Activated CD4-positive, alpha-beta T cell treated with anti-CD3 and anti-CD28 coated beads for 24 hours (primary cell): ENCODE data around the gene CUZD1.
"Not testable (repeated sequence)": the region's sequence is repeated elsewhere in the genome, so short reads cannot be mapped to it uniquely, and the experiment has no call there.

Experiments
- DNase-seq, 2 donors: peaks; one replicate each; pipeline ENCODE4 v3.0.0-alpha.2; 2020; ENCODE audit warnings: low read depth in 2 of 2

Gene CUZD1, protein sequence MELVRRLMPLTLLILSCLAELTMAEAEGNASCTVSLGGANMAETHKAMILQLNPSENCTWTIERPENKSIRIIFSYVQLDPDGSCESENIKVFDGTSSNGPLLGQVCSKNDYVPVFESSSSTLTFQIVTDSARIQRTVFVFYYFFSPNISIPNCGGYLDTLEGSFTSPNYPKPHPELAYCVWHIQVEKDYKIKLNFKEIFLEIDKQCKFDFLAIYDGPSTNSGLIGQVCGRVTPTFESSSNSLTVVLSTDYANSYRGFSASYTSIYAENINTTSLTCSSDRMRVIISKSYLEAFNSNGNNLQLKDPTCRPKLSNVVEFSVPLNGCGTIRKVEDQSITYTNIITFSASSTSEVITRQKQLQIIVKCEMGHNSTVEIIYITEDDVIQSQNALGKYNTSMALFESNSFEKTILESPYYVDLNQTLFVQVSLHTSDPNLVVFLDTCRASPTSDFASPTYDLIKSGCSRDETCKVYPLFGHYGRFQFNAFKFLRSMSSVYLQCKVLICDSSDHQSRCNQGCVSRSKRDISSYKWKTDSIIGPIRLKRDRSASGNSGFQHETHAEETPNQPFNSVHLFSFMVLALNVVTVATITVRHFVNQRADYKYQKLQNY

DNA sequence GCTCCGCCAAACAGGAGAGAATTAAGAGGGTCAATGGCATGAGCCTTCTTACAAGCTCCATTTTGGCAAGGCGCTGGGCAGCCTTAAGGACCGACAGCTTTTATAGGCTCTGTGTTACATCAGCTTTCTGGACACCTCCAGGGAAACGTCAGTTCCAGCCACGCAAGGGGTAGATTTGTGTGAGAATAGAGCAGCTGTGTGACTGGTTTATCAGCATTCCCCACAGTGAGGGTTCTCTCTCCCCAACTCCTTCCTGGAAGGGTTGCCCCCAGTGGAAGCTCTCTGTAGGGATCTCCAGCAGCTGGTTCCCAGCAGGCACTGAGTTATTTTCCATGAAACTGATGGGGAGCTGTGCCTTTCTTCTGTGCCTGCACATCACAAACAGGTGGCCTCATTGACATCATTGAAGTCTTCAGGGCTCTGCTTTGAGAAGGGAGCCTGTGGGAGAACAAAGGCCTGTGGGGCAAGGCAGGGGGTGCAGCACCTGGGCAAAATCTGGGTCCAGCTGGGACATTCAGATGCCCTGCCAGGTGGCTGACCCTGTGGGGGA is at the start of gene CUZD1:
Gene CUZD1 (minus strand): TSS at position 75 of the 550 bp plus-strand sequence. CDS start 14 bp downstream, at position 61.
- no peak for DNase-seq

- no peak for DNase-seq
These were observed 48.7 kb upstream of the CUZD1 start for GRCh38 chr10:122894261-122894944.

DNA sequence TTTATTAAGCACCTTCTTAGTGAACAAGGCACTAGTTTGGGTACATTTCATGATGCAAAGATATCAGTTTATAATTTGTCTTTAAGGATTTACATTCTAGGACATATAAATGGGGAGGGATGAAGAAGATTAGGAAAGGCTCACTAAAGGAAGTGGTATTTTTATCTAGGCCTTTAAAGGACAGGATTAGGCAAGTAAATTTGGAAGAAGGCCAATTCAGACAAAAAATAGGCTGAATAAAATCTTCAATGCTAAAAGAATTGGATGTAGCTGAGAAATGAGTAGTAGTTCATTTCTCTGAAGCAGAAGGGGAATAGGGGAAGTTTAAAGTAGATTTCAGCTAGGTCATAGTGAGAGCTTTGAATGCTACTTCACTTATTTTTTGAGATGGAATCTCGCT is 38.5 kb upstream of the CUZD1 start:
- DNase-seq: no peak

GRCh38 chr10:122882766-122883165 is 37.1 kb upstream of the CUZD1 start:
- no peak for DNase-seq

- DNase-seq: peak; percentile 86 to 87
These were observed 33.9 kb upstream of the CUZD1 start, which contains the start of gene FAM24B for GRCh38 chr10:122879339-122880273. Gene FAM24B, minus strand, starts transcription at chr10:122879581. Its CDS starts 29,066 bp downstream, at chr10:122850515.

DNA sequence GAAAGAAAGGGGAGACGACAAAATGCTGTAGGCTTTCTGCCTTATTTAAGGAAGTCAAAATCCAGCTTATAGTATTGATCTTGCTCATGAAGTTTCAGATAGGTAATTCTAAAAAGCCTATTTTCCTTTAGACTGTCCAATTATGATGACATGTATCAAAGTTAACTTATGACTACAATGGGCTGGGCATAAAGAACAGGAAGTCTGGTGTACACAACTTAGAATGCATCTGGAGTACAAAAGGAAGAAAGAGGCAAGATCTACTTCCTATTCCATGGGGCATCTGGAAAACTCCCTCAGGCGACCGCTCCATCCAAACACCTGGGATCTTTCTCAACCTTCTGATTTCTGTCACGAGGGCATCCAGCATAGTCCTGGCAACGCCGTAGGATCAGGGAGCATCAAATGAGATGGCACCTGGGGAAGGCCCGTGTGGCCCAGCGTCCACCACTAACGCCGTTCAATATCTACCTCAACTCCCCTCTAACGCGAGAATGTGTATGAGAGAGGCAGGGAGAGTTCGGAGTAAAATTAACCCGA is 33.2 kb upstream of the CUZD1 start:
- DNase-seq: peak in 1 of 2 donors; percentile 0

DNA sequence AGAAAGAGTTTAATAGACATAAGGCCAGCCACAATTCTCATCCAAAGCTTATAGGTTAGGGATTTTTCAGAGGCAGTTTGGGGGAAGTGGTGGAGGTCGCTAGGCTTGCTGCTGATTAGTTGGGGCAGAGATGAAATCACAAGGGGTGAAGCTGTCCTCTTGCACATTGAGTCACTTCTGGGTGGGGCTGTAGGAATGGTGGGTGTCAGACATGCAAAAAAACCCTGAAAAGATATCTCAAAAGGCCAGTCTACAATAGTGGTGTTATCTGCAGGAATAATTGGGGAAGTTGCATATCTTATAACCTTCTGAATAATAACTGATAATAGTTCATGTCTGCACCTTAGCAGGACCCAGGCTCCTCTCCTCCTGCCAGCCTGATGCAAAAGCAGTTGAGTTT is 31.6 kb upstream of the CUZD1 start:
- no peak for DNase-seq

DNA sequence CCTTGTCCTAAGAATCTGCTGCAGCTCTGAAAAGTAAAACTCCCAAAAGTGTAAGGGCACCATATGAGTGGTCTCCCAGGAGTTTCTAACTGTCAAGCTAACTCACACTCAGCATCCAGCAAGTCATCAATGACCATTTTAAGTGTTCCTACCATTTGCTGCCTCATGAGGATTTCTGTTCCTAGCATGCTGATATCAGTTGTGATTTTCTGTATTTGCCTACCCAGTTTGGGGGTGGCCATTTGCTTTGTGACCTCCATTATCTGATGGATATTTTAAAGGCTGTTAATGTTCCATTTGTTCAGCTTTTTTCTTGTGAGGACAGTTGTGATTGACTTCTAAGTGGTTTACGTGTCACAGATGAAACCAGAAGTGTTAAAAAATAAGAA is 30.8 kb upstream of the CUZD1 start:
- no peak for DNase-seq

- DNase-seq: no peak
These were observed 30.3 kb upstream of the CUZD1 start for GRCh38 chr10:122875843-122876466.

GRCh38 chr10:122871947-122872346 is 26.3 kb upstream of the CUZD1 start:
- not testable (repeated sequence) for DNase-seq

DNA sequence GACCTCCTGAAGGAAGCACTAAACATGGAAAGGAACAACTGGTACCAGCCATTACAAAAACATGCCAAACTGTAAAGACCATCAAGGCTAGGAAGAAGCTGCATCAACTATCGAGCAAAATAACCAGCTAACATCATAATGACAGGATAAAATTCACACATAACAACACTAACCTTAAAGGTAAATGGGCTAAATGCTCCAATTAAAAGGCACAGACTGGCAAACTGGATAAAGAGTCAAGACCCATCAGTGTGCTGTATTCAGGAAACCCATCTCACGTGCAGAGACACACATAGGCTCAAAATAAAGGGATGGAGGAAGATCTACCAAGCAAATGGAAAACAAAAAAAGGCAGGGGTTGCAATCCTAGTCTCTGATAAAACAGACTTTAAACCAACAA is 23.1 kb upstream of the CUZD1 start:
- DNase-seq: not testable (repeated sequence)

GRCh38 chr10:122866757-122867482 is 21.3 kb upstream of the CUZD1 start:
- not testable (repeated sequence) for DNase-seq

DNA sequence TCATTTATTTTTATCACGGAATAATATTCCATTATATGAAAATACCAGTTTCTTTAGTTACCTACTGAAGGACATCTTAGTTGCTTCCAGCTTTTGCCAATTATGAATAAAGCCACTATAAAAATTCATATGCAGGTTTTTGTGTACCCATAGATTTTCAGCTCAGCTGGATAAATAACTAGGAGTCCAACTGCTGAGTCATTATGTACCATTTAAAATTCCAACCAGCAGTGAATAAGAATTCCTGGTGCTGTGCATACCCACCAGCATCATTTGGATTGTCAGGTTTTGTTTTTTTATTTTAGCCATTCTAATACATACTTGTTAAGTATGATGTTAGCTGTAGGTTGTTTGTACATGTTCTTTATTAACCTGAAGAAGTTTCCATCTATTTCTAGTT is 19.2 kb upstream of the CUZD1 start:
- no peak for DNase-seq

DNA sequence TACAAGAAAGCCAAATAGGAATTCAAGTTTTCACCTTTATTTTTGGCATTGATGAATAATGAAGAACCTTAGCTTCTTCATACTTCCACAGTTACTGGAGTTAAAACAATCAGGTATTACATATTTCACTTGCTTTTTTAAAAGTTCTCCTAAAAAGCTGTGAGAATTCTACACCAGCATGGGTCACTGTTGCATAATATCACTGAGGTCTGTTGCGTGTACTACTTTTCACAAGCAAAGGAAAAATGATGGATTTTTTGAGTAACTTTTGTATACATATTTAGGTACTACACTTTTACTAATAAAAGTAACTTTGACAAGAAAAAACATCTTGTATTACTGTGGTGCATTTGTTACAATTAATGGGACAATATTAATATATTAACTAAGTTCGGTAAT is 18.5 kb upstream of the CUZD1 start:
- DNase-seq: no peak

GRCh38 chr10:122863216-122864193 is 17.8 kb upstream of the CUZD1 start:
- DNase-seq: no peak

DNA sequence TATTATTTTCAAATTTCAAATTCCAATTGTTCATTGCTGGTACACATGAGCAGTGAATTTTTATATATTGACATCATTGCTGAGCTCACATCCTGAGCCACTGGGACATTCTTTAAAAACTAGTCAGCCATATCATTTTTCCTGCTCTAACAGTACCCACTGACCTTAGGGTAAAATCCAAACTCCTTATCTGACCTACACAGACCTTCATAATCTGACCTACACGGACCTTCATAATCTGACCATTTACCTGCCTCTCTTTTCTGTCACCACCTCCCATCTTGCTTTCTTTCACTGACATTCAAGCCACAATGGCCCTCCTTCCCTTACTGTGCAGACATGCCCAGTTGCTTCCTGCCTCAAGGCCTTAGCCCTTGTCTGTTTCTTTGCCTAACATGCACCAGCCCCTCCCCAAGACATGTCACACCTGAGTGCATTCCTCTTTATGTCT is 16.1 kb upstream of the CUZD1 start:
- DNase-seq: no peak

DNA sequence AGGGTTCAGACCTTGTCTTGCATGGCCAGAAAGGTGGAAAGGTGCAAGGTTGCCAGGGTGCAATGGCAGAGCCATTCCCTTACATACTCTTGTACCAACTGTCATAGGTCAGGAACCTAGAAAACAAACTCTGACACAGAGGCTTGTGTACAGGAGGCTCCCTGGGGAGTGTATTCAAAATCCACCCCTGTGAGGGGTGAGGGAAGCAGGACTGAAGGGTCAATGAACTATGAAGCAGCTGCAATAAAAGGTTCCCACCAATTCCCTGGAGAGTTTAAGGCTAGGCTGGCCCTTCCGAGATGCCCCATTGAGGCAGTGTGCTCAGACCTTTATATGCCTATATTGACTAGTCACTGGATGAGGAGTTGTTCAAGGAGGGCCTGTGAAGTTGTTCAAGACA is 13.9 kb upstream of the CUZD1 start:
- DNase-seq: no peak

- DNase-seq: not testable (repeated sequence)
These were observed 12.4 kb upstream of the CUZD1 start for GRCh38 chr10:122858042-122858441.
